A204.1 (cell line): ENCODE measurements around the gene ACOT12.
A peak's percentile ranks its signal among the peaks of the same experiment; 100 is the strongest.

Source experiments
- FAIRE-seq: peaks from 2 replicates; lab custom pipeline; 2012; peaks lifted over from hg19 to GRCh38; lab: Jason Lieb, UNC

The ACOT12 gene

GRCh38 chr5:81400375-81400774 lies 6.4 kb upstream of the ACOT12 start:
- FAIRE-seq: no peak

DNA sequence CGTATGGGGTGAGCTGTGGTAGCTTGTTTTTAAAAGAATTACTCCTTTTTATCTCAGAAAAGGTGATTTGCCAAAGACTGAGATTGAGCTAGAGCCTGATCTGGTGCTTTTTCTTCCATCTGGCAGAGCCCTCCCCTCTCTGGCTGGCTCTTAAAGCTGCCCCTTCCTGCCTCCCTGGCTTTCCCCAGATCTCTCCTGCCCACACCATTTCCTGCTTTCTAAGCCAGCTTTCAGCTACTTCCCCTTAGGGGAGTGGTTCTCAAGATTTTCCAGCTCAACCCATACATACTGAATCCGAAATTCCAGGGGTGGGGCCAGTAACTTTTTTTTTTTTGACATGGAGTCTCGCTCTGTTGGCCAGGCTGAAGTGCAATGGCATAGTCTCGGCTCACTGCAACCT lies 4.8 kb upstream of the ACOT12 start:
- no peak for FAIRE-seq

- no peak for FAIRE-seq
These were observed 3.2 kb upstream of the ACOT12 start for GRCh38 chr5:81397176-81397575.

DNA sequence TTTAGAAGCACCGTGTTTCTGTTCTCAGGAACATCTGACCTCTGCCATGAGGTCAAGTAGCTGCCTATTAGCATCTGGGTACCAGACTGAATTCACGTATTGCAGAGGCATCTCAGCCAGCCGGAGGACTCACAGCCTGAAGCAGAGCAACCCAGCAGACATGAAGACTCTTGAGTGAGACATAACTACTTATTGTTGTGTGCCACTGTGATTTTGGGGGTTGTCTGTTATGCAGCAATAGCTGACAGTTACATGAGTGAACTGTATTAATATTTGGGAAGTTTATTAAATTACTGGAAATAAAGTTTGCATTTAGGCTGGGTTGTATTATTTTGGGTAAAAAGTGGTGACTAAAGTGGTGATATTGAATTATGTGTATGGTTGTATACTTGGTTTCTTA lies 1.3 kb upstream of the ACOT12 start:
- FAIRE-seq: no peak

- no peak for FAIRE-seq
These were observed 528 bp downstream of the ACOT12 start for GRCh38 chr5:81393430-81393782.

- FAIRE-seq: no peak
These were observed 4.9 kb downstream of the ACOT12 start for GRCh38 chr5:81389025-81389424.

DNA sequence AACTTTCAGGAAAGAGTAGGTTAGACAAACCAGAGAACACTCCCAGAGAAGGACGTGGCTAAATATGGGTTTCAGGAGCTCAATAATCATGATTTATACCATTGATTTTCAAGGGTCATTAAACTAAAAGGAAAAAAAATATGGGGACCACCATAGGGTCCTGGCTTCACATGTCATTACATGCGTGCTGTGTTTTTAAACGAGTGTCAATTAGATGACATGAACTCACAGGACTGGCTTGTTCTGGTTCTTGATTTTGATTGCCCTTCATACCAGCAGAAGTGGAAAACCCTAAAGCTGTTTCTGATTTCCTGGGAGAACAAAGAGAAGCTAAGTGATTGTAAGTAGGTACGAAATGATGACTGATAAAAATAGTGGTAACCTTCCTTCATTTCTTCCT lies 5.8 kb downstream of the ACOT12 start:
- no peak for FAIRE-seq

DNA sequence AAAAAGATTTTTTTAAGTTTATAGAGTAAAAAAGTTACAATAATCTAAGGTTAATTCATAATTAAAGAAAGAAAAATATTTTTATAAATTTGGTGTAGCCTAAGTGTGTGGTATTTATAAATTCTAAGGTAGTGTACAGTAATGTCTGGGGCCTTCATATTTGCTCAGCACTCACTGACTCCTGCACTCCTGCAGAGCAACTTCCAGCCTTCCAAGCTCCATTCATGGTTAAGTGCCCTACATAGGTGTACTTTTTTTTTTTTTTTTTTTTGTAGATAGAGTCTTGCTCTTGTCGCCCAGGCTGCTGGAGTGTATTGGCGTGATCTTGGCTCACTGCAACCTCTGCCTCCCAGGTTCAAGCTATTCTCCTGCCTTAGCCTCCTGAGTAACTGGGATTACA lies 10.1 kb downstream of the ACOT12 start:
- FAIRE-seq: no peak

DNA sequence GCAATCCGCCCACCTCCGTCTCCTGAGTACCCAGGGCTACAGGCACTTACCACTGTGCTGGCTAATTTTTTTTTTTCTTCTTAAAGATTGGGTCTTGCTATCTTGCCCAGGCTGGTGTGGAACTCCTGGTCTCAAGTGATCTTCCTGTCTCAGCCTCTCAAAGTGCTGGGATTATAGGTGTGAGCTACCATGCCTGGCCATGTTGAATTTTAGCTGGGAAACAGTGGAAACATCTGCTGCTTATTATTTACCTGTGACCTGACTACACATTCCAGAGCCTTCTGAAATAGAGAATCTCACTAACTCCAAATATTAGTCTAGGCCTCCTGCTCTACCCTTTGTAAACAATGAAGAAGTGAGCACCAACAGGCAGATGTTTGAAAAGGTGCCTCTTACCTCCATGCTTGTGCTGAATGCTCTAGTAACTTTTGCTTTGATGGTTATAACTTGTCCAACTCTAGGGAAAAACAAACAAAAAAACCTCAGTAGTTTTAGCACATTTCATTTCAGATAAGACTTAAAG lies 22.5 kb downstream of the ACOT12 start:
- FAIRE-seq: no peak

- no peak for FAIRE-seq
These were observed 23.0 kb downstream of the ACOT12 start for GRCh38 chr5:81370912-81371311.

- no peak for FAIRE-seq
These were observed 28.4 kb downstream of the ACOT12 start for GRCh38 chr5:81365541-81365940.

DNA sequence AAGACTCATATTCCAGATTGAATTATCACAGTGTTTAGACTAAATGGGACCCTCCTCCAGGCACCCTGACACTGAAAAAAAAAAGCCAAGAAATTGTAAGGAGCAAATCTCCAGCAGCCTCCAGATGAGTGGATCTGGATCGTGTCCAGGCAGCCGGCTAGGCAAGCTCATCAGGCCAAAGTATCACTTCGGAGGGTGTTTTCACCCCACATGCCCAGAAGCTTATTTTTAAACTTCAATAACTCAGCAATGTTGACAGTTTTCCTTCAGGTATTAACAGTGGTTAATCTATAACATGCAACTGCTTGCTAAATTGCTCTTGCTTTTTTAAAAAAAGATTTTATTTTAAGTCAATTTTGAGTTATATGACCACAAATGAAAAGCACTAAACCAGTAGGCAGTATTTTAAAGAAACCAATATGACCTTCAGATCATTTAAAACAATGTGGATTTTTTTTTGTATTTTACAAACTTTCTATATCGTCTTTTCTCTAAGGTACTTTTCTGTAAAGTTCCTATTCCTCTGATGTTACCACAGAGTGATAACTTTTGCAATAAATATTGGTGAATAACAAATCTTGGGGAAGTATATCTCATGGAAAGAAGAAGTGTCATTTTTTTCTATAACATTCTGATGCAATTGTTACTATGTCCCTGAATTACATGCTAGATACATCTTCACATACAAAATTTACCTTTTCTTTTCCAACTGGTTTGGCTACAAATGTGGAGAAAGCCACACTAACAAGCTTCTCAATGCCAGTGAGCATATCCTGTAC lies 30.7 kb downstream of the ACOT12 start:
- no peak for FAIRE-seq

- FAIRE-seq: no peak
These were observed 32.3 kb downstream of the ACOT12 start for GRCh38 chr5:81361600-81361999.

DNA sequence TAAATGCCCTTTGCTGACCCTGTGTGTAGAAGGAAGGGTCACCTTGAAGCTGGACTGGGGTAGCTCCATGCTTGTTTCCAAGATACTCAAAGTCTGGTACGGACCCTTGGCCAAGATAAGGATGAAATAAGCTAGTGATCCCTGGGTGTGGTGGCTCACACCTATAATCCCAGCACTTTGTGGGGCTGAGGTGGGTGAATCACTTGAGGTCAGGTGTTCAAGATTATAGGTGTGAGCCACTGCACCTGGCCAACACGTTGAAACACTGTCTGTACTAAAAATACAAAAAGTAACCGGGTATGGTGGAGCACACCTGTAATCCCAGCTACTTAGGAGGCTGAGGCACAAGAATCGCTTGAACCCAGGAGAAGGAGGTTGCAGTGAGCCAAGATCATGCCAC lies 33.3 kb downstream of the ACOT12 start:
- FAIRE-seq: no peak

DNA sequence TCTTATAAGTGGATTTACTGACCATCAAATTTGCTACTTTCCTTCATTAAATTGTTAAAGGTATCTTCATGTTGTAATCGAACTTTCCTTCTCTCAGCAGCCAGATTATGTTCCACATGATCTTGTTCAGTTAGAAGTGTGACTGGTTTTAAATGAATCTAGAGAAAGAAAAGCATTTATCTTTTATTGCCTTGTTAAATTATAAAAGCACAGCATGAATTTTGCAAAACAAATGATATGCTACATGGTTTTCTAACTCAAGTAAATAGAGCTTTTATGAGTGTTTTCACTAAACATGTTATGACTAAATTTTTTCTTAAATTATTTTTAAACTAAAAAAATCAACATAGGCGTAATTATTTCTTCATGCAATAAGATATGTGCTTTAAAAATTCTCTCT lies 34.1 kb downstream of the ACOT12 start:
- peak; percentile 79 for FAIRE-seq

DNA sequence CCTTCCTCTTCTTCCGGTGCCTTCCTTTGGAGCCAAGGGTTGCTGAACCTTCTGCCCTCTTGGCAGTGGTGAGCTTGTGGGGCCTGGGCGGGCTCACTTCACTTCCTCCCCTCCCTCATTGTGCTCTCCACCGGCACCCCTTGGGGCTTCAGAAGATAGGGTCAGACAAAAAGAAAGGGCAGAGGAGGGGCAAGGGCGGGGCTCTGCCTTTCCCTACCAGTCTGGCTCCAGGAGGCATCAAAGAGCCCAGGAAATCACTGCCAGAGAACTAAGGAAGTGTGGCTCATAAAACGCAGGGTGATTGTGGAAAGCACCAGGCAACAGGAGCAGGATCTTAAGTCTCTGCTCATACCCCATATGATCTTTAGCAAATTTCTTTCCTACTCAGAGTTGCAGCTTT lies 34.8 kb downstream of the ACOT12 start:
- FAIRE-seq: no peak

DNA sequence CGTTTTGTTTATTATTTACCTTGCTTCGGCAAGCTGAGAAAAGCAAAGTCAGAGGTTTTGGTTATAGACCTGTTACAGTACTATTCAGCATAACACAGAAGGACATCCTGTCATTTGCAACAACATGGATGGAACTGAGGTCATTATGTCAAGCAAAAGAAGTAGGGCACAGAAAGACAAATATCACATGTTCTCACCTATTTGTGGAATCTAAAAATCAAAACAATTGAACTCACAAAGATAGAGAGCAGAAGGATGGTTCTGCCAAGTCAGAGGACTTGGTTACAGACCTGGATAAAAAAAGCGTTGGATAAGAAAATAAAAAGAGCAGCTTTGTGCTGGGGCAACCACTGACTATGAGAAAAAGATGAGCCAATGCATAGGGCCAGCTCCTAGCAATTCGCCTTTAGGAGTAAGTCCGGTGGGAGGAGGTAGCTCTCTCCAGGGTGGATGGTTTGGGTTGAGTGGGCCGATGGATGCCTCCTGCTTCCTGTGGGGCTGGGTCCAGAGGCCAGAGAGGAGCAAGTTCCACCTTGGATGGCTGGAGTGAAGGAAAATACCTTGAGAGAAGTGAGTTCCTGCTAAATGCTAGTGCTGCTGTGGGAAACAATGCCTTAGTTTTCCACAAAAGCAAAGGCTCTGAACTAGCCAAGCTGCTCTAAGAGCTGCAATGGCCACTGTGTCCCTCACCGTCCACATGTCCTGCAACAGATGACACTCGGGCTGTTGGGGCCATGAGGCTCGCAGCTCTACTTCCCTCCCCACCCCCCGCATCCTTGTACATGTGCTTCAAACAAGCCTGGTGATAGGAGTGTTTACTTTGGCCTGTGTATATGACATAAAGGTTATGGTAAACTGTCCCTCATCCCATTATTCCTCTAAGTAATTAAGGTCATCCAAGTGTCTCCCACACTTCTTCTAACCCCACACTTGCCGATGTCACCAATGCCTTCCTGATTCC lies 38.4 kb downstream of the ACOT12 start:
- no peak for FAIRE-seq

DNA sequence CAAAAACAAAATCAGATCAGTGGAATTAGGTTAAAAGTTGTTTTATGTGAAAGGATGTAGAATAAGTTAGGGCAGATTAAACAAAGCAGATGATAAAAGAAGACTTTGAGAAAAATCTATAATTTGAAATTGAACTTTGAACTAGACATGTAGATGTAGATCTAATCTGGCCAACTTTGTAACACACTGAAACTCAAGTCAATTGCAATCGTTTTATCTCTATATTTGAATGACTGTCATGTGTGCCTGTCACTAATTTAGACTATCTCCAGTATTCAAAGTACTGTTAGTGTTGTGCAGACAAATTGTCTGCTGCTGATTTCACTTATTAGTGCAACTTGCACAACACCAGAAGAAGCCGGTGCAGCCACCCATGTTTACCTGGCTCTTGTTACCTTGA lies 39.8 kb downstream of the ACOT12 start:
- no peak for FAIRE-seq

- no peak for FAIRE-seq
These were observed 40.7 kb downstream of the ACOT12 start for GRCh38 chr5:81353189-81353588.

DNA sequence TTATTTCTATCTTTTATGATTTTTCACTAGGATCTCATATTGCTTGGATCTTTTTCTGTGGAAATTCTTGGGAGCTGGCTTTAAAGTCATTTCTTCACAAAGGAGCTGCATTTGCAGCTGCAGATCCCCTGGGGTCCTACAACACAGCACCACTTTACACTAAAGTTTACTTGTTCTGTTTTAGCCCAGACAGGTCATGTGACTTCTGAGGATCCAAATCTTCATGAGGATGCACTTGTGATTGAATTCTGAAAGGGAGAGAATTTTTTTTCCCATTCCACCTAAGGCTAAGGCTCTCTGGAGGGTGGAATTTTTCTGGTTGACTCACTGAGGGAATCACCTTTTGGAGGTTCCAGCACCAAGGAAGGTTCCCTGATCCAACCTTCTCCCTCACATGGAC lies 43.4 kb downstream of the ACOT12 start:
- no peak for FAIRE-seq

- FAIRE-seq: no peak
These were observed 44.8 kb downstream of the ACOT12 start for GRCh38 chr5:81349161-81349560.

DNA sequence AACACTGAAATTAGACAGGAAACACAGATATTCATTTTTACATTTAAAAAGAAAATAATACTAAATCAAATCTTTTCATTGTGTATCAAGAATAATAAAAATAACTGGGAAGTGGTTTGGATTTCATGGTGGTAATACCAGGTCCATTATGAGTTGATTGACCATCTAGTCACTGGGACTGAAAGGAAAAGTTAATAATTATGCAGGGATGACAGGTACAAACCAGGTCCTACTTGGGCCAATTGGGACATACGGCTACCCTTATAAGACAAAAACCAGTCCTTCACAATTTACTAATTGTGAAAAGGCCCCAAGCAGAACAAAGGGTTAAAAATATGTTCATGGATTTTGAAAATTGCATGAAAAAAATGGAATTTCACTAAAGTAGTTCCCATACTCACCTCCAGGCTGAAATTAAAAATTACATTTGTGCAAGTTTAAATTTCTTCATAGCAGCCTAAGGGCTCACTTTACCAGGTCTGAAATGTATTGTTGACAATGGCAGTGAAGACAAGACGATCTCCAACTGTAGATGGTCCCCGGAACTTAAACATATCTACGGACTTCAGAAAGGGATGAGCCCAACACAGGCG lies 48.4 kb downstream of the ACOT12 start:
- no peak for FAIRE-seq

- no peak for FAIRE-seq
These were observed 49.2 kb downstream of the ACOT12 start for GRCh38 chr5:81344736-81345135.
